ENCODE measurements around the gene LATS2. TPM values are rescaled to one million over a fixed set of nuclear protein-coding genes. Genes with fewer than 3 reads are reported as not detected.
"Not testable (repeated sequence)": the region's sequence is repeated elsewhere in the genome, so short reads cannot be mapped to it uniquely, and the experiment has no call there.

LATS2 gene
- total RNA-seq, 1 experiment from 2014 or later: 8.6 TPM

DNA sequence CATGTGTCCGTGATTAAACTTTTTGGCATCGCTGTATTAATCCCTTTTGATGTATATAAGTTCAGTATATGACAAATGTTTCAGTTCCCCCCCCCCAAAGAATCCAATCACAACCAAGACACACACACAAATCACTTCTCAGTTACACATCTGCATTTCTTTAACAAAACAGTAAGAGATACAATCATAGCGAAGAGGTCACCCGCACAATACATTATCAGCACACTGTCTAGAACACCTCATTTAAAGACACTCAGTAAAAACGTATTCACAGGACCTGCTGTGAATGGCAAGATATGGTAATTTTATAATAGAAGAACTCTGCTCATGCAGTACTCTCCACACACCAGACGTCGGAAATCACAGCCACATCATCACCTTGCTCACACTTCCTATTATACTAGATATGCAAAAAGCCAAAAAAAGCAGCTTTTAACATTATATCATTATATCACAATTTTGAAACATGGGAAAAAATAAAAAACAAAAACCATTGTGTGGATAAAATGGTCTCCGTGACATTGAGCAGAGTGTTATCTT lies 87.4 kb downstream of the LATS2 start:
- H3K27me3 ChIP-seq (ENCODE audit: control insufficient read depth, insufficient read depth, low read length): no peaks in the 10 kb centered on the region
- H3K36me3 ChIP-seq (replicated peaks; ENCODE audit: control insufficient read depth, insufficient read depth, low read length): peaks cover 10% of the 10 kb centered on the region
- no peak overlapping the region for H3K4me3 ChIP-seq (ENCODE audit: insufficient read depth, low read depth, low read length)
- no peak for DNase-seq

DNA sequence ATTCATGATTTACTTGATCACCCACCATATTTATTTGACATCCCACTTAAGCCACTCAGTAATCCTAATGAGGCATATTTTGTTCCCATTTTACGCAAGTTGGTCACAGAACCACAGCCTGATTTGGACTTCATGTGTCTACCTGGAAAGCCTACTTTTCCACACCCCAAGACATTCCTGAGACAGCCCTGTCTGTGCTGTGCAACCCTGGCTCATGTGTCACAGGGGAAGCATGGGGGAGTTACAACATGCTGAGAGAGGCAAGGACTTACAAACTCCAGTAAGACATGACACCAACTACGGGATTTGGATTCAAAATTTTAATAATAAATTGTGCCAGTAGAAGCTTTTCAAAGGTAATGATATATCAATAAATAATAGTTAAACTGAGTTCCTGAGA lies 88.7 kb downstream of the LATS2 start:
- no peak for DNase-seq
- Histone ChIP-seq H3K4me3 (ENCODE audit: insufficient read depth, low read depth, low read length) (no peak overlapping the region), H3K36me3 (replicated peaks; ENCODE audit: control insufficient read depth, insufficient read depth, low read length) (peaks cover 10% of the 10 kb centered on the region), H3K27me3 (ENCODE audit: control insufficient read depth, insufficient read depth, low read length) (no peaks in the 10 kb centered on the region)

DNA sequence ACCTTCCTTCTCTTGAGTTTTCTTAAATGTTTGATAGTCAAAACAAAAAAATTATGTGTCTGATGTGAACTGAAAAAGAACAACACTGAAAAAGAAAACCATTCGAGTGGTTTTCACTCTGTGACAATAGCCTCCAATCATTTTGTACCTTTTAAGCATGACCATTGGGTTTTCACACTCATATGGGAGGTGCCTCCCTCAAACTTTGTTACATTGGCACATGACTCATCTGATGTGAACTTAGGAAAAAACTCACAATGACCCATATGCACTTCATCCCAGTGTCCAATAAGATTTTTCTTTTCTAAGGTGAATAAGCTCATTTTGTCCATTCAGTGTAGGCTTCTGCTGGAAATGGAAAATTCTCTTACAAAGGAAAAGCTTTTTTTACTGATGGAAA lies 92.2 kb downstream of the LATS2 start:
- no peak for DNase-seq
- H3K27me3 ChIP-seq (ENCODE audit: control insufficient read depth, insufficient read depth, low read length): no peaks in the 10 kb centered on the region
- H3K4me3 ChIP-seq (ENCODE audit: insufficient read depth, low read depth, low read length): no peak overlapping the region
- peaks cover under 1% of the 10 kb centered on the region; the same call in 1 of the 2 replicates for H3K36me3 ChIP-seq (replicated peaks; ENCODE audit: control insufficient read depth, insufficient read depth, low read length)

DNA sequence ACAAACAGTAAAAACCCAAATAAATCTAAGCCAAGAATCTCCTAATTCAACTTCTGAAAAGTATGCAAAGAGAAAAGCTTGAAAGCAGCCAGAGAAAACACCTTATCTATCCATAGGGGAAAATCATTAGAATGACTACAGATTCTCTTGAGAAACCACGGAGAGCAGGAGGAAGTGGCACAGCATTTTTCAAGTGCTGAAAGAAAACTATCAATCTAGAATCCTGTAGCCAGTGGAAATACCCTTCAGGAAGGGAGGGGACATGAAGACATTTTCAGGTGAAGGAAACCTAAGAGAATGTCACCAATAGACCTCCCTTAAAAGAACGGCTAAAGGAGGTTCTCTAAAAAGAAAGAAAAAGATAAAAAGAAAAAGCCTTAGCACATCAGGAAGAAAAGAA lies 92.6 kb downstream of the LATS2 start:
- H3K4me3 ChIP-seq (ENCODE audit: insufficient read depth, low read depth, low read length): no peak overlapping the region
- DNase-seq: no peak

DNA sequence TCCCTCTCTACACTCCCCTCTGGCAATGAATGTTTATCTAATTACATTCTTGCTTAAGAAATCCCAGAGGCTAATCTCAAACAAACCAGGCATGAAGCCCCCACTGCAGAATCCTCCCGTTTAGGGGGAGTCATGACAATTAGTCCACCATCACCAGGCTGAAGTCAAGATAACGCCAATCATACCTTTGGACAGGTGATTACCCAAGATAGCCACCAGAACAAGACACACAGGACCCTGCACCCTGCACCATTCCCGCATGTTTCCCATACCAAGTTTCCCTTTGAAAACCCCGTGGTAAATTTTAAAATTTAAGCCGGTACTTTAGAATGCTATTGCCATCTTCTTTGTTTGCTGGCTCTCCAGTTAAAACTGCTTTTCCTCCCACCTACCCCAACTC lies 94.0 kb downstream of the LATS2 start:
- Histone ChIP-seq H3K36me3 (replicated peaks; ENCODE audit: control insufficient read depth, insufficient read depth, low read length) (no peaks in the 10 kb centered on the region), H3K27me3 (ENCODE audit: control insufficient read depth, insufficient read depth, low read length) (no peaks in the 10 kb centered on the region), H3K4me3 (ENCODE audit: insufficient read depth, low read depth, low read length) (no peak overlapping the region)
- no peak for DNase-seq

More for the DNA sequence above, 92.6 kb downstream of the LATS2 start:
- no peaks in the 10 kb centered on the region for H3K27me3 ChIP-seq (ENCODE audit: control insufficient read depth, insufficient read depth, low read length)
- H3K36me3 ChIP-seq (replicated peaks; ENCODE audit: control insufficient read depth, insufficient read depth, low read length): no peaks in the 10 kb centered on the region; the same call in 1 of the 2 replicates

DNA sequence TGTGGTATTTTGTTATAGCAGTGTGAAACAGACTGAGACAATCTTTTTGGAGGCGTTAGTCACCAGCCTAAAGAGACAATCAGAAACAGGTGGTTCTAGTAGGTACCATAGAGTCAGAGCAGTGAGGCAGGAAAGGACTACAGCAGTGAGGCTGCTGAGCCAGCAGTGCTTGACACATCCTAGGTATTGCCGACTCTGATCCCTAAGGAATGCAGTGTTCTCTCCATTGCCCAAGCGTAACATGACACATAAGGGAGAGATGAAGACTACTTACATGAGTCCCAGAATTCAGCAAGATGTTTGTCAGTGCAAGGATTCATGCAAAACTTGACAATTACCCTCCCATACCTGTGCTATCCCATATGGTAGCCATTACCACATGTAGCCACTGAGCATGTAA lies 96.5 kb downstream of the LATS2 start:
- Histone ChIP-seq H3K4me3 (ENCODE audit: insufficient read depth, low read depth, low read length) (no peak overlapping the region), H3K27me3 (ENCODE audit: control insufficient read depth, insufficient read depth, low read length) (no peaks in the 10 kb centered on the region), H3K36me3 (replicated peaks; ENCODE audit: control insufficient read depth, insufficient read depth, low read length) (no peaks in the 10 kb centered on the region)
- DNase-seq: no peak

DNA sequence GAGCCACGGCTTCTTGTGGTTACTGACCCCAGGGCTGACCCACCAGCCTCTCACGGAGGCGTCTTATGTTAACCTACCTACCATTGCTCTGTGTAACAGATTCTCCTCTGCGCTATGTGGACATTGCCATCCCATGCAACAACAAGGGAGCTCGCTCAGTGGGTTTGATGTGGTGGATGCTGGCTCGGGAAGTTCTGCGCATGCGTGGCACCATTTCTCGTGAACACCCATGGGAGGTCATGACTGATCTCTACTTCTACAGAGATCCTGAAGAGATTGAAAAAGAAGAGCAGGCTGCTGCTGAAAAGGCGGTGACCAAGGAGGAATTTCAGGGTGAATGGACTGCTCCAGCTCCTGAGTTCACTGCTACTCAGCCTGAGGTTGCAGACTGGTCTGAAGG lies 99.7 kb downstream of the LATS2 start:
- H3K36me3 ChIP-seq (replicated peaks; ENCODE audit: control insufficient read depth, insufficient read depth, low read length); H3K27me3 ChIP-seq (ENCODE audit: control insufficient read depth, insufficient read depth, low read length); H3K4me3 ChIP-seq (ENCODE audit: insufficient read depth, low read depth, low read length); DNase-seq: not testable (repeated sequence)

DNA sequence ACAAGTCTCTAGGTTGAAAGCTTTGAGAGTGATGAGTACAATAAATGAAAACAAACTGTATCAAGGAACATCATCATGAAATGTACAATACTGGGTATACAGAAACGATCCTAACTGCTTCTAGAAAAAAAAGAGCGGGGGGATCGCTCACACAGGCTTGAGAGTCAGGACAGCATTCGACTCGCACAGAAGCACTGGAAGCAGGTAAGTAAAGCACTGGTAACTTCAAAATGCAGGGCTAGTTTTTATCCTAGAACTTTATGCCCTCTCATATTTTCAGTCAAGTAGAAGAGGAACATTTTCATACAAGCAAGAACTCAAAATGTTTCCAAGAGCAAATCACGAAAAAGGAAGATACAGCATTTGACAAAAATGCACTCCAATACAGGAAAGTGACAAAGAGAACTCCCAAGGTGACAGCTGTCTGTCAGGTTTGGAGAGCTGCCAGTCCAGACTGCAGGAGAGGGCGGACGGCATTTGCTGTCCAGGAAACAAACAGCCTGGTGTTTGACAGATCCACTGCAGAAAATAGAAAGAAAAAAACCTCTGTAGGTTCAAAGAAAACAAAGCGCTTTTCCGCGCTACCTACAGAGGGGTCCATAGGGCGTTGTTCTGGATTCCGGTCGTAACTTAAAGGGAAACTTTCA lies 100.6 kb downstream of the LATS2 start:
- DNase-seq: no peak
- H3K36me3 ChIP-seq (replicated peaks; ENCODE audit: control insufficient read depth, insufficient read depth, low read length): no peaks in the 10 kb centered on the region
- no peaks in the 10 kb centered on the region for H3K27me3 ChIP-seq (ENCODE audit: control insufficient read depth, insufficient read depth, low read length)
- no peak overlapping the region for H3K4me3 ChIP-seq (ENCODE audit: insufficient read depth, low read depth, low read length)

DNA sequence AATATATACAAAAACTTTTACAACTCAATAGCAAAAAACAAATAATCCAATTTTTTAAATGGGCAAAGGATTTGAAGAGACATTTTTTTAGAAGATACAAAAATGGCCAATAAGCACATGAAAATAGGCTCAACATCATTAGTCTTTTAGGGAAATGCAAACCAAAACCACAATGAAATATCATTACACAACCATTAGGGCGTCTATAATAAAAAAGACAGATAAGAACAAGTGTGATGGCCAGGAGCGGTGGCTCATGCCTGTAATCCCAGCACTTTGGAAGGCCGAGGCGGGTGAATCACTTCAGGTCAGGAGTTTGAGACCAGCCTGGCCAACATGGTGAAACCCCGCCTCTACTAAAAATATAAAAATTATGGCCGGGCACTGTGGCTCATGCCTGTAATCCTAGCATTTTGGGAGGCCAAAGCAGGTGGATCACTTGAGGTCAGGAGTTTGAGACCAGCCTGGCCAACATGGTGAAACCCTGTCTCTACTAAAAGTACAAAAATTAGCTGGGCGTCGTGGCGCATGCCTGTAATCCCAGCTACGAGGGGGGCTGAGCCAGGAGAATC lies 104.3 kb downstream of the LATS2 start:
- DNase-seq; H3K27me3 ChIP-seq (ENCODE audit: control insufficient read depth, insufficient read depth, low read length); H3K36me3 ChIP-seq (replicated peaks; ENCODE audit: control insufficient read depth, insufficient read depth, low read length); H3K4me3 ChIP-seq (ENCODE audit: insufficient read depth, low read depth, low read length): not testable (repeated sequence)

DNA sequence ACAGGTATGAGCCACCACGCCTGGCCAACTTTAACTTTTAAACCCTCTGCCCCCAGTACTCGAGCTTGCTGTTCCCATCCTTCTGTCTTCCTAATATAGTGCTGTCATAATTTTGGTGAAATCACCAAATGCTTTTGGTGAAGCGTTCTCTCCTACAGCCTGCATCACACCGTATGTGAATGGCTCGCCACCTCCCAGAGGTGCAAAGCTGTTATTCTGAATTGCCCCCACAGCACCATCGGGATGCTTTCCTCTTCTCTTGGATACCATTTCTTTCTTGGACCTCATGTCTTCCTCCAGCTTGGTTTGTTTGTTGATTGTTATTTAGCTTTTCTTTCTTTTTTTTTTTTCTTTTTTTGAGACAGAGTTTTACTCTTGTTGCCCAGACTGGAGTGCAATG lies 105.9 kb downstream of the LATS2 start:
- Histone ChIP-seq H3K27me3 (ENCODE audit: control insufficient read depth, insufficient read depth, low read length) (no peaks in the 10 kb centered on the region), H3K4me3 (ENCODE audit: insufficient read depth, low read depth, low read length) (no peak overlapping the region), H3K36me3 (replicated peaks; ENCODE audit: control insufficient read depth, insufficient read depth, low read length) (no peaks in the 10 kb centered on the region)
- DNase-seq: no peak

DNA sequence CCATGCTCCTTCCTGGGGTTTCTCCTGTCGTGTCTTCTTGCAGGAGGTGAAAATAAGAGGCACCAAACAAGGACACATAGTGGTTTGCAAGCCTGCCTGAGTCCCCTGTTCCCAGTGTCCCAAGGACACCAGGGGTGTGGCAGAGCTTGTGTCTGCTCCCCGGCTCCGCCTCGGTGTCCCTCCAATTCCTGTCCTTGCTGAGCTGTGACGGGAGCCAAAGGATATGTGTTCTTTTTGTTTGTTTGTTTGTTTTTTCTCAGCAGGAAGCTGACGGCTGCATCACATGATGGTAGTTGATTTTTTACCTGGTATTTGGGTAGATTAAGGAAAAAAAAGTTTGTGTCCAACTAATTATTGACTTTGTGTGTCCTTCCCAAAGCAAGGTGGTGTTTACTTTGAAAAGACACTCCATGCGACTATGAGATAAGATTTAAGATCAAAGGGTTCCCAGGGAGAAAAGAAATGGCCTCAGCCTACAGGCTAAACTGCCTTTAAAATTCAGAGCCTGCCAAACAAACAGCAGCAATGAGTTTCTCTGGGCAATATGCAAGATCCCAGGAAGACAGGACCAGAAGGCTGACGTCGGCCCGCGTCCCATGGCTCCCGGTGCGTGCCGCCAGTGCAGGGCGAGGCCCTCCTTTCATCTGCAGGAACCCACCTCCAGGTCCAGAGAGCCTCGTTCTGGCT lies 108.0 kb downstream of the LATS2 start:
- DNase-seq: peak; percentile 41
- no peaks in the 10 kb centered on the region for H3K36me3 ChIP-seq (replicated peaks; ENCODE audit: control insufficient read depth, insufficient read depth, low read length)

DNA sequence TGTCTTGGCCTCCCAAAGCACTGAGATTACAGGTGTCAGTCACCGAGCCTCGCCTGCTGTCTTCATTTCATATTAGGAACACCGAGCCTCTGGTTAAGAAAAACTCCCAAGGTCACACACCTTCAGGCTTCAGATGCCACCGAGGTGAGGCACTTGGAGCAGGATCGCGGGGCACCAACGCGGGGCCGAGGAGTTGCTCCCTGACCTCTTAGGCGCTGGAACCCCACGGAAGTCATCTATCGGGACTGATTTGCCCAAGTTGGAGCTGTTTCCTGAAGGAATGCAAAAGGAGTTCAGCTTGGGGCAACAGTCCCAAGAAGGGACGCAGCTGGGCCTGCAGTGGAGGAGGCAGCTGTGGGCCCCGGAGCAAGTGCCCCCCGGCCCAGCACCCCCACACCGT lies 108.5 kb downstream of the LATS2 start:
- Histone ChIP-seq H3K36me3 (replicated peaks; ENCODE audit: control insufficient read depth, insufficient read depth, low read length) (no peaks in the 10 kb centered on the region), H3K27me3 (ENCODE audit: control insufficient read depth, insufficient read depth, low read length) (no peaks in the 10 kb centered on the region; the same call in 1 of the 2 replicates), H3K4me3 (ENCODE audit: insufficient read depth, low read depth, low read length) (no peak overlapping the region)
- DNase-seq: no peak

More for the DNA sequence above, 108.0 kb downstream of the LATS2 start:
- no peak overlapping the region for H3K4me3 ChIP-seq (ENCODE audit: insufficient read depth, low read depth, low read length)
- no peaks in the 10 kb centered on the region; the same call in 1 of the 2 replicates for H3K27me3 ChIP-seq (ENCODE audit: control insufficient read depth, insufficient read depth, low read length)

DNA sequence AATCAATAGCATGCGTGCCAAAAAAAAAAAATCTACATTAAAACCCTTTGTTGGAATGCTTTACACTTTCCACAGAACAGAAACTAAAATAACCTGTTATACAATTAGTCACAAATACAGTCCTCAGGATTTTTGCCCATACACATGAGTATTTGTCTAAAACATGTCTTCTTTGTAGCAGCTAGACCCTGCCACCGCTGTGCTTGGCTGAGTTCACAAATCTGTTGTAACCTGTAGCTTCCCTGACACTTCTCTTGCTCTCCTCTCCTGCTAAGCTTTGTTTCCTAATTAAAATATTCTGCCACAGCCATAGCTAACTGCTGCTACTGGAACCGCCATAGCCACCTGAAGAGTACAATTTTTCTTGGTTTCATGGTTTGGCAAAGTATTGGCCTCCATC lies 113.4 kb downstream of the LATS2 start:
- H3K4me3 ChIP-seq (ENCODE audit: insufficient read depth, low read depth, low read length); DNase-seq; H3K36me3 ChIP-seq (replicated peaks; ENCODE audit: control insufficient read depth, insufficient read depth, low read length): not testable (repeated sequence)
- peaks cover 16% of the 10 kb centered on the region for H3K27me3 ChIP-seq (ENCODE audit: control insufficient read depth, insufficient read depth, low read length)

DNA sequence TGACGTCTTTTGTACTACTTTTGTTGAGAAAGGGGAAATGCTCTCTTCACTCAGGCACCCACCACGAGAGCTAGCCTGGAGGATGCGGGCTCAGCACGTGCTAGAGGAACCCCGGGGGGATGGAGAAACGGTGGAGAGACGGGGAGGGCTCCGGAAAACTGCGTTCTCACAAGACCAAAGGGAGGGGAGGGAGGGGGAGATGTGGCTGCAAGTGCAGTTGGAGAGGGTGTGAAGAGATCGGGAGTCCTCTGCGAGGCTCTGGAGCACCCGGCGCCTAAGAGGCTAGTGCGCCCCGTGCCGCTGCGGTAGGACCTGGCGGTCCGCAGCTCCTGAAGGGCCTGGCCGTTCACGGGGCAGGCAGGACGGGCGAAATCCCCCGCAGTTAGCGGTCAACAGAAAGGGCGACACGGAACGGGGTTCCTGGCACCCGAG lies 115.4 kb downstream of the LATS2 start:
- peak; percentile 71 for DNase-seq
- H3K36me3 ChIP-seq (replicated peaks; ENCODE audit: control insufficient read depth, insufficient read depth, low read length): no peaks in the 10 kb centered on the region
- H3K4me3 ChIP-seq (ENCODE audit: insufficient read depth, low read depth, low read length): peak overlapping the region; percentile 37
- peaks cover 16% of the 10 kb centered on the region for H3K27me3 ChIP-seq (ENCODE audit: control insufficient read depth, insufficient read depth, low read length)

Measured in H7 (cell line).